ENCODE measurements around the gene TXN.
"Not testable (repeated sequence)": the region's sequence is repeated elsewhere in the genome, so short reads cannot be mapped to it uniquely, and the experiment has no call there.

TXN gene

DNA sequence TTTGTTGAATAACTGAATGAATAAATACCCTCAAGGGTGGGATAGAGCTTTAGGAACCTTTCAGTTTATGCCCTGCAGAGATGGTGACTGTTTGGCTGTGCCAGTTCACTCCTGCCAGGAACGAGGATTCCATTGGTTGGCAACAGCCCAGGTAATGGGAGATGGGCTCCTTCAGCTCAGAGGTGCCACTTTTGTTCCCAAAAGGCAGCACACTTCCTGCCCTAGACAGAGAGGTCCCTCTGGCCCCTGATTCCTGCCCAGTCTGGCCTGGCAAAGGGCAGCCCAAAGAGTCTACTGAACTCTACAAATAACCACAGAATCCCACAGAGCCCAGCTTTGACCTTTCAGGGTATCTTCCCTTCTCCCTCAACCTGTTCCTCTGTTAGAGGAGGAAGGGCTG is 49.9 kb downstream of the TXN start:
- DNase-seq (ENCODE audit: low read depth), result no peak
- no peak overlapping the region for H3K4me3 ChIP-seq (ENCODE audit: low read length)
- TF ChIP-seq, protein P1, sequence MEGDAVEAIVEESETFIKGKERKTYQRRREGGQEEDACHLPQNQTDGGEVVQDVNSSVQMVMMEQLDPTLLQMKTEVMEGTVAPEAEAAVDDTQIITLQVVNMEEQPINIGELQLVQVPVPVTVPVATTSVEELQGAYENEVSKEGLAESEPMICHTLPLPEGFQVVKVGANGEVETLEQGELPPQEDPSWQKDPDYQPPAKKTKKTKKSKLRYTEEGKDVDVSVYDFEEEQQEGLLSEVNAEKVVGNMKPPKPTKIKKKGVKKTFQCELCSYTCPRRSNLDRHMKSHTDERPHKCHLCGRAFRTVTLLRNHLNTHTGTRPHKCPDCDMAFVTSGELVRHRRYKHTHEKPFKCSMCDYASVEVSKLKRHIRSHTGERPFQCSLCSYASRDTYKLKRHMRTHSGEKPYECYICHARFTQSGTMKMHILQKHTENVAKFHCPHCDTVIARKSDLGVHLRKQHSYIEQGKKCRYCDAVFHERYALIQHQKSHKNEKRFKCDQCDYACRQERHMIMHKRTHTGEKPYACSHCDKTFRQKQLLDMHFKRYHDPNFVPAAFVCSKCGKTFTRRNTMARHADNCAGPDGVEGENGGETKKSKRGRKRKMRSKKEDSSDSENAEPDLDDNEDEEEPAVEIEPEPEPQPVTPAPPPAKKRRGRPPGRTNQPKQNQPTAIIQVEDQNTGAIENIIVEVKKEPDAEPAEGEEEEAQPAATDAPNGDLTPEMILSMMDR (IDR thresholded peaks at IDR 0.05; ENCODE audit: insufficient read depth, low read depth, low read length, missing control alignments), result no peak

DNA sequence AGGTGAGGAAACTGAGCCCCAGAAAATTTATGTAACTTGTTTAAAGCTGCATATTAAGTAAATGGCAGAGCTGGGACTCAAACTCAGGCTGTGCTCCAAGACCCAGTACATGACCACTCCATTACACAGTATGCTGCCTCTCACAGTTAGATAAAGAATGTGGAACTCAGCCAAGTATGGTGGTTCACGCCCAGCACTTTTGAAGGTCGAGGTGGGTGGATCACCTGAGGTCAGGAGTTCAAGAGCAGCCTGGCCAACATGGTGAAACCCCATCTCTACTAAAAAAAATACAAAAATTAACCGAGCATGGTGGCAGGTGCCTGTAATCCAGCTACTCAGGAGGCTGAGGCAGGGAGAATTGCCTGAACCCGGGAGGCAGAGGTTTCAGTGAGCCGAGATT is 50.7 kb downstream of the TXN start:
- DNase-seq (ENCODE audit: low read depth); H3K4me3 ChIP-seq (ENCODE audit: low read length): not testable (repeated sequence)

DNA sequence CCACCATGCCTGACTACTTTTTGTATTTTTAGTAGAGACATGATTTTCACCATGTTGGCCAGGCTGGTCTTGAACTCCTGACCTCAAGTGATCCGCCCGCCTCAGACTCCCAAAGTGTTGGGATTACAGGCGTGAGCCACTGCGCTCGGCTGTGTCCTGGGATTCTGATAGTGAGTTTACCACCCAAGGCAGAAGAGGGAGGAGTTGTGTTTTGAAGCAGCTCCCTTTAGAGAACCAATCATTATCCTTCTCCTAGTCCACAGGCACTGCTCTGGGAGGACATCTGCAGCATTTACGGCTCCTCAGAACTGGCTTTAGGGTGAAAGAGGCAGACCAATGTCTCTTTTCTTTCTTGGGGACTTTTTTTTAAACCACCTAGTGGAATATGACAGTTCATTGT is 54.1 kb downstream of the TXN start:
- TF ChIP-seq, protein P1 (IDR thresholded peaks at IDR 0.05; ENCODE audit: insufficient read depth, low read depth, low read length, missing control alignments), result no peak
- DNase-seq (ENCODE audit: low read depth), result no peak
- no peak overlapping the region for H3K4me3 ChIP-seq (ENCODE audit: low read length)

DNA sequence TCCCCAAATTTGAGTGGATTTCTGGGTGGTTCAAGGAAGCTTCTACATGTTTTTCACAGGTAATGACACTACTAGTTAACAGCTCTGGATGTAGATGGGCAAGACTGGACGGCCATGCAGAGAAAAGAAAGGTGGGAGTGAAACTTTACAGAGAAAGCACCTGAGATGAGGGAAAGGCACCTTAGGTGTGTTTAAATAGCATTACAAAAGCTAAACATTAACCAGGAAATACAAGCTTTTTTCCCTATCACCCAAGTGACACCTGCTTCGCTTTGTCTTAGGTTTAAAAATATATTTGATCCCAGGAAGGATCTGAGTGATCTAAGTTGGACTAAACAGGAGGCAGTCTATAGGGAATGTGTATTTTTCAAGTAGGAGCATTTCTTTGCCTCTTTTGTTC is 56.7 kb downstream of the TXN start:
- TF ChIP-seq, protein P1 (IDR thresholded peaks at IDR 0.05; ENCODE audit: insufficient read depth, low read depth, low read length, missing control alignments), result no peak
- no peak for DNase-seq (ENCODE audit: low read depth)
- no peak overlapping the region for H3K4me3 ChIP-seq (ENCODE audit: low read length)

DNA sequence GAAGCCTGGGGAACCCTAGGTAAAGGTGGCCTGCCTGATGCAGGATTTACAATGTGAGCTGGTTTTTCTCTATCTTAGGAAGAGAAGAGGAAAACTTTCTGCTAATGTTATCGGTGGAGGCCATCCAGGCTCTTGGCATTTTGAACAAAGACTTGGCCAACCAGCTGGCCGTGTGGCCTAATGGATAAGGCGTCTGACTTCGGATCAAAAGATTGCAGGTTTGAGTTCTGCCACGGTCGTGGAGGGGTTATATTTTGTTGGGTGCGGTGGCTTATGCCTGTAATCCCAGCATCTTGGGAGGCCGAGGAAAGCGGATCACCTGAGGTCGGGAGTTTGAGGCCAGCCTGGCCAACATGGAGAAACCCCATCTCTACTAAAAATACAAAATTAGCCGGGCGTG is 58.0 kb downstream of the TXN start:
- TF ChIP-seq, protein P1 (IDR thresholded peaks at IDR 0.05; ENCODE audit: insufficient read depth, low read depth, low read length, missing control alignments), result no peak
- DNase-seq (ENCODE audit: low read depth), result no peak
- no peak overlapping the region for H3K4me3 ChIP-seq (ENCODE audit: low read length)

DNA sequence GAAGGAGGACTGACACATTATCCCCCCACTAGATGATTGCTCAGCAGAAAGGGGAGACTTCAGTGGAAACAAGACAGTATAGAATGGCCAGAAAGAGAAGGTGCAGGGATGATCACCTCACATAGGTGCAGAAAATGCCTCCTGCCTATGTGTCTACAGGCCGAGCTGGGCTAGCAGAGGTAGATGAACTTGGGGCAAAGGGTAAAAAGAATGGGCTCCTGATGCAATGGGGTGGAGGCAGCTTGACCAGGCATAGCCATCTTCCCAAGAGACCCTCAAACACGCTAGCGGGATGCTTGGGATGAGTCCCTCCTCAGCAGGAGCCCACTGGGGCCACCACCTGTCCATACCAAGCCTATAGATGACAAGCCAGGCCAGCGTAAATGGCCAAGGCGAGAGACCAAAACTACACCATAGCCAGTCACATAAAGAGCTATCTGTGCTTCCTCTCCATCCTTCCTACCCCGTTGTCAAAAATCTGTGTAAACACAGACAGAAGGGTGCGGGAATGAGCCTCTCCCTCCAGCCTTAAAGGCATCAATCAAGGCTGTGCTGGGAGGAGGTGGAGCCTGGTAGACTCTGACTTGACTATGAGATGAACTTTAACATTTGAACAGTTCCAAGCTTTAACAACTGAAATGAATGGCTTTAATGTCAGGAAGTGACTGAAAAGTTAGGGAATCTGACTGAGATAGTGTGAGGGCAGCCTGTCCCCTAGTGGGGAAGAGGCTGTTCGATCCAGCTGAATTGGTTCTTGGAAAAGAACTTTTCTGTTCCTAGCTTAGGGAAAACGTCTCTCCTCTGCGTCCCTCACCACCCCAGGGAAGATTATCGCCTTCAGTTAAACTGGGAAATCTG is 58.7 kb downstream of the TXN start:
- no peak for DNase-seq (ENCODE audit: low read depth)
- H3K4me3 ChIP-seq (ENCODE audit: low read length), result no peak overlapping the region
- TF ChIP-seq, protein P1 (IDR thresholded peaks at IDR 0.05; ENCODE audit: insufficient read depth, low read depth, low read length, missing control alignments), result no peak

DNA sequence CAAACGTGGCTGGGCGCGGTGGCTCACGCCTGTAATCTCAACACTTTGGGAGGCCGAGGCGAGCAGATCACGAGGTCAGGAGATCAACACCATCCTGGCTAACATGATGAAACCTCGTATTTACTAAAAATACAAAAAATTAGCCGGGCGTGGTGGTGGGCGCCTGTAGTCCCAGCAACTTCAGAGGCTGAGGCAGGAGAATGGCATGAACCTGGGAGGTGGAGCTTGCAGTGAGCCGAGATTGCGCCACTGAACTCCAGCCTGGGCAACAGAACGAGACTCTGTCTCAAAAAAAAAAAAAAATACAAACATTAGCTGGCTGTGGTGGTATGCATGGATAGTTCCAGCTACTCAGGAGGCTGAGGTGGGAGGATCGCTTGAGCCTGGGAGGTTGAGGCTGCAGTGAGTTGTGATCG is 60.2 kb downstream of the TXN start:
- DNase-seq (ENCODE audit: low read depth), result not testable (repeated sequence)

More for the DNA sequence above, 60.2 kb downstream of the TXN start:
- not testable (repeated sequence) for H3K4me3 ChIP-seq (ENCODE audit: low read length)
